ENCODE data around the gene TMPRSS4. TPM values are rescaled to one million over a fixed set of nuclear protein-coding genes. Genes with fewer than 3 reads are reported as not detected.
A peak's percentile ranks its signal among the peaks of the same experiment; 100 is the strongest.

TMPRSS4 gene
- total and polyA plus RNA-seq, 2 of the 13 experiments (the other 11 are each of a cell fraction or from before 2014, with no cell fraction given) = 0.32 TPM; not detected in 1

DNA sequence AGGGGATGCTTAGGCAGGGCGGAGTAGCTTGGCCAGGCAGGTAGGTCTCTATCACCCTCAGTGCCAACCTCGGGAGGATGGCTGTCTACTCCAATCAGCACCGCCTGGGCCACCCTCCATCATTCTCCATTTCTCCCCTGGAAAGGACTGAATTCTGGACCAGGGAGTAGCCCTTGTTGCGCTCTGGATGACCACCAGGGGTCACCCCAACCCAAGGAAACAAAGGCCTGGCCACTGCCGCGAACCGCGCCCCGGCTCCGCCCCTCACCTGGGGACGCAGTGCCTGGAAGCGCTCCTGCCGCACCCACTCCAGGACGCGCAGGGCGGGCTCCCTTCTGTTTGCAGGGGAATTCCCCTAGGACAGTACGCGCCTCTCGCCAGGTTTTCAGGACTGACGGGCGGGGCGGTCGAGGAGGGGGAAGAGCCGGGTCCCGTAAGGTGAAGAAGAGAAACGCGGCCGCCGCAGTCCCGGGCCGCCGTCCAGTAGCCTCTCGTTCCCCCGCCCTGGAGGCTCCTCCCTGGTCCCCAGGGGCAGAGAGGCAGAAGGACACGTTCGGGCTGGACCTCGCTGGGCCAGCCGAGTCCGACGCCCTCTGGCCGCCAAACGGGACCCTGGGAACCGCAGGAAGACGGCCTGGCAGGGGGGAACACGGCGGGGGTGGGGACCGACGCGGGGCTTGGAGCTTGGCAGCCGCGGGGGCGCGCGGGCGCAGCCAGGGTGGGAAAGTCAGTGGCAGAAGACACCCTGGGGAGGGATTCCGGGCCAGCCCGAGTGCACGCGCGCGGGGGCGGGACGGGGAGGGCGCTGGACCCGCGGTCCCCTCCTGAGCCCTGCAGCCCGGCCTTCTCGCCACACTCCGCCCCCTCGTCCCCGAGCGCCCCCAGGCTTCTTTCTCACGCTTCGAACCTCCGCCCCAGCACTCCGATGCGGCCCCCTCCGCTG is 68.7 kb downstream of the TMPRSS4 start (continued):
- TF ChIP-seq, protein P1, sequence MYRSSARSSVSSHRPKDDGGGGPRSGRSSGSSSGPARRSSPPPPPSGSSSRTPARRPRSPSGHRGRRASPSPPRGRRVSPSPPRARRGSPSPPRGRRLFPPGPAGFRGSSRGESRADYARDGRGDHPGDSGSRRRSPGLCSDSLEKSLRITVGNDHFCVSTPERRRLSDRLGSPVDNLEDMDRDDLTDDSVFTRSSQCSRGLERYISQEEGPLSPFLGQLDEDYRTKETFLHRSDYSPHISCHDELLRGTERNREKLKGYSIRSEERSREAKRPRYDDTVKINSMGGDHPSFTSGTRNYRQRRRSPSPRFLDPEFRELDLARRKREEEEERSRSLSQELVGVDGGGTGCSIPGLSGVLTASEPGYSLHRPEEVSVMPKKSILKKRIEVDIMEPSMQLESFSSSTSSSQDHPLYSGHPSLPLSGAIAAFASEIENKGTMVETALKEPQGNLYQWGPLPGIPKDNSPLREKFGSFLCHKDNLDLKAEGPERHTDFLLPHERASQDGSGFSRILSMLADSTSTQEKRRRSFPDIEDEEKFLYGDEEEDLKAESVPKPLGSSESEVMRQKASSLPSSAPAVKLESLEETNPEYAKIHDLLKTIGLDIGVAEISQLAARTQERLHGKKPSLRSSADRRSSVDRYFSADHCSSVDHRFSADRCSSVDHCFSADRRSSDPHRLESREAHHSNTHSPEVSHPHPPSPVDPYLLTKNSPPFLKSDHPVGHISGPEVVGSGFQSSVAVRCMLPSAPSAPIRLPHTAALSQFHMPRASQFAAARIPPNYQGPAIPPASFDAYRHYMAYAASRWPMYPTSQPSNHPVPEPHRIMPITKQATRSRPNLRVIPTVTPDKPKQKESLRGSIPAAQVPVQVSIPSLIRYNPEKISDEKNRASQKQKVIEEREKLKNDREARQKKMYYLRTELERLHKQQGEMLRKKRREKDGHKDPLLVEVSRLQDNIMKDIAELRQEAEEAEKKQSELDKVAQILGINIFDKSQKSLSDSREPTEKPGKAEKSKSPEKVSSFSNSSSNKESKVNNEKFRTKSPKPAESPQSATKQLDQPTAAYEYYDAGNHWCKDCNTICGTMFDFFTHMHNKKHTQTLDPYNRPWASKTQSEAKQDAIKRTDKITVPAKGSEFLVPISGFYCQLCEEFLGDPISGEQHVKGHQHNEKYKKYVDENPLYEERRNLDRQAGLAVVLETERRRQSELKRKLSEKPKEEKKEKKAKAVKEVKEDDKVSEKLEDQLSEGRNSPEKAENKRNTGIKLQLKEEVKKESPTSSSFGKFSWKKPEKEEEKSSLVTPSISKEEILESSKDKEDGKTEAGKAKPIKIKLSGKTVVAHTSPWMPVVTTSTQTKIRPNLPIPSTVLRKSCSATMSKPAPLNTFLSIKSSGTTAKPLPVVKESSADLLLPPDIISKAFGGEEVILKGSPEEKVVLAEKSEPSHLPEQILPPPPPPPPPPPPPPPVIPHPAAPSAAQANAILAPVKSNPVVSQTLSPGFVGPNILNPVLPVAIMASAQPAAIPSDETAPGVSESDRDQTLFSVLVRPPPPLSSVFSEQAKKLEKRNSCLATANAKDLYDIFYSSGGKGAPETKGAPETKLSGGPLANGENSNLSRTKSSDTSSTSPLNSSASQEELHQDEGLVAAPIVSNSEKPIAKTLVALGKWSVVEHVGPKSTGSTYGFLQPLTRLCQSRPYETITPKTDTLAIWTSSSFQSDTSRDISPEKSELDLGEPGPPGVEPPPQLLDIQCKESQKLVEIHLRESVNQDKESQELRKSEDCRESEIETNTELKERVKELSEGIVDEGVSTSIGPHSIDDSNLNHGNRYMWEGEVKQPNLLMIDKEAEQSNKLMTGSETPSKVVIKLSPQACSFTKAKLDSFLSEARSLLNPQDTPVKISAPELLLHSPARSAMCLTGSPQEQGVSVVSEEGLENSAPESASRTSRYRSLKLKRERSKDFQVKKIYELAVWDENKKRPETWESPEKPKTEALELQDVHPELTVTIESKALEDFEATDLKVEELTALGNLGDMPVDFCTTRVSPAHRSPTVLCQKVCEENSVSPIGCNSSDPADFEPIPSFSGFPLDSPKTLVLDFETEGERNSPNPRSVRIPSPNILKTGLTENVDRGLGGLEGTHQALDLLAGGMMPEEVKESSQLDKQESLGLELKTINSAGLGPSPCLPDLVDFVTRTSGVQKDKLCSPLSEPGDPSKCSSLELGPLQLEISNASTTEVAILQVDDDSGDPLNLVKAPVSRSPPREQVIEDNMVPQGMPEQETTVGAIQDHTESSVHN (CRISPR knock-in tag; IDR thresholded peaks at IDR 0.05) = no peak
- TF ChIP-seq, protein P2, sequence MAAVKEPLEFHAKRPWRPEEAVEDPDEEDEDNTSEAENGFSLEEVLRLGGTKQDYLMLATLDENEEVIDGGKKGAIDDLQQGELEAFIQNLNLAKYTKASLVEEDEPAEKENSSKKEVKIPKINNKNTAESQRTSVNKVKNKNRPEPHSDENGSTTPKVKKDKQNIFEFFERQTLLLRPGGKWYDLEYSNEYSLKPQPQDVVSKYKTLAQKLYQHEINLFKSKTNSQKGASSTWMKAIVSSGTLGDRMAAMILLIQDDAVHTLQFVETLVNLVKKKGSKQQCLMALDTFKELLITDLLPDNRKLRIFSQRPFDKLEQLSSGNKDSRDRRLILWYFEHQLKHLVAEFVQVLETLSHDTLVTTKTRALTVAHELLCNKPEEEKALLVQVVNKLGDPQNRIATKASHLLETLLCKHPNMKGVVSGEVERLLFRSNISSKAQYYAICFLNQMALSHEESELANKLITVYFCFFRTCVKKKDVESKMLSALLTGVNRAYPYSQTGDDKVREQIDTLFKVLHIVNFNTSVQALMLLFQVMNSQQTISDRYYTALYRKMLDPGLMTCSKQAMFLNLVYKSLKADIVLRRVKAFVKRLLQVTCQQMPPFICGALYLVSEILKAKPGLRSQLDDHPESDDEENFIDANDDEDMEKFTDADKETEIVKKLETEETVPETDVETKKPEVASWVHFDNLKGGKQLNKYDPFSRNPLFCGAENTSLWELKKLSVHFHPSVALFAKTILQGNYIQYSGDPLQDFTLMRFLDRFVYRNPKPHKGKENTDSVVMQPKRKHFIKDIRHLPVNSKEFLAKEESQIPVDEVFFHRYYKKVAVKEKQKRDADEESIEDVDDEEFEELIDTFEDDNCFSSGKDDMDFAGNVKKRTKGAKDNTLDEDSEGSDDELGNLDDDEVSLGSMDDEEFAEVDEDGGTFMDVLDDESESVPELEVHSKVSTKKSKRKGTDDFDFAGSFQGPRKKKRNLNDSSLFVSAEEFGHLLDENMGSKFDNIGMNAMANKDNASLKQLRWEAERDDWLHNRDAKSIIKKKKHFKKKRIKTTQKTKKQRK (IDR thresholded peaks at IDR 0.05; ENCODE audit: low read length) = no peak
- TF ChIP-seq, protein P3, sequence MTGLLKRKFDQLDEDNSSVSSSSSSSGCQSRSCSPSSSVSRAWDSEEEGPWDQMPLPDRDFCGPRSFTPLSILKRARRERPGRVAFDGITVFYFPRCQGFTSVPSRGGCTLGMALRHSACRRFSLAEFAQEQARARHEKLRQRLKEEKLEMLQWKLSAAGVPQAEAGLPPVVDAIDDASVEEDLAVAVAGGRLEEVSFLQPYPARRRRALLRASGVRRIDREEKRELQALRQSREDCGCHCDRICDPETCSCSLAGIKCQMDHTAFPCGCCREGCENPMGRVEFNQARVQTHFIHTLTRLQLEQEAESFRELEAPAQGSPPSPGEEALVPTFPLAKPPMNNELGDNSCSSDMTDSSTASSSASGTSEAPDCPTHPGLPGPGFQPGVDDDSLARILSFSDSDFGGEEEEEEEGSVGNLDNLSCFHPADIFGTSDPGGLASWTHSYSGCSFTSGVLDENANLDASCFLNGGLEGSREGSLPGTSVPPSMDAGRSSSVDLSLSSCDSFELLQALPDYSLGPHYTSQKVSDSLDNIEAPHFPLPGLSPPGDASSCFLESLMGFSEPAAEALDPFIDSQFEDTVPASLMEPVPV (CRISPR knock-in tag; IDR thresholded peaks at IDR 0.05) = no peak
- TF ChIP-seq, protein P4, sequence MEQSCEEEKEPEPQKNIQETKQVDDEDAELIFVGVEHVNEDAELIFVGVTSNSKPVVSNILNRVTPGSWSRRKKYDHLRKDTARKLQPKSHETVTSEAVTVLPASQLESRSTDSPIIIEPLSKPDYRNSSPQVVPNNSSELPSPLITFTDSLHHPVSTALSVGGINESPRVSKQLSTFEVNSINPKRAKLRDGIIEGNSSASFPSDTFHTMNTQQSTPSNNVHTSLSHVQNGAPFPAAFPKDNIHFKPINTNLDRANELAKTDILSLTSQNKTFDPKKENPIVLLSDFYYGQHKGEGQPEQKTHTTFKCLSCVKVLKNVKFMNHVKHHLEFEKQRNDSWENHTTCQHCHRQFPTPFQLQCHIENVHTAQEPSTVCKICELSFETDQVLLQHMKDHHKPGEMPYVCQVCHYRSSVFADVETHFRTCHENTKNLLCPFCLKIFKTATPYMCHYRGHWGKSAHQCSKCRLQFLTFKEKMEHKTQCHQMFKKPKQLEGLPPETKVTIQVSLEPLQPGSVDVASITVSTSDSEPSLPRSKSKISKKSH (CRISPR knock-in tag; IDR thresholded peaks at IDR 0.05; ENCODE audit: borderline replicate concordance) = 0 out of 2 replicates have a peak, but pooled peaks have one; percentile 23
- TF ChIP-seq ZNF337 (CRISPR knock-in tag; IDR thresholded peaks at IDR 0.05; ENCODE audit: borderline replicate concordance, low read depth) (no peak), PHF21A (CRISPR knock-in tag; IDR thresholded peaks at IDR 0.05) (no peak; the same call in none of the 2 replicates)
- TF ChIP-seq, protein P5, sequence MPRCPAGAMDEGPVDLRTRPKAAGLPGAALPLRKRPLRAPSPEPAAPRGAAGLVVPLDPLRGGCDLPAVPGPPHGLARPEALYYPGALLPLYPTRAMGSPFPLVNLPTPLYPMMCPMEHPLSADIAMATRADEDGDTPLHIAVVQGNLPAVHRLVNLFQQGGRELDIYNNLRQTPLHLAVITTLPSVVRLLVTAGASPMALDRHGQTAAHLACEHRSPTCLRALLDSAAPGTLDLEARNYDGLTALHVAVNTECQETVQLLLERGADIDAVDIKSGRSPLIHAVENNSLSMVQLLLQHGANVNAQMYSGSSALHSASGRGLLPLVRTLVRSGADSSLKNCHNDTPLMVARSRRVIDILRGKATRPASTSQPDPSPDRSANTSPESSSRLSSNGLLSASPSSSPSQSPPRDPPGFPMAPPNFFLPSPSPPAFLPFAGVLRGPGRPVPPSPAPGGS (CRISPR knock-in tag; IDR thresholded peaks at IDR 0.05) = peak; percentile 73
- TF ChIP-seq, protein P6, sequence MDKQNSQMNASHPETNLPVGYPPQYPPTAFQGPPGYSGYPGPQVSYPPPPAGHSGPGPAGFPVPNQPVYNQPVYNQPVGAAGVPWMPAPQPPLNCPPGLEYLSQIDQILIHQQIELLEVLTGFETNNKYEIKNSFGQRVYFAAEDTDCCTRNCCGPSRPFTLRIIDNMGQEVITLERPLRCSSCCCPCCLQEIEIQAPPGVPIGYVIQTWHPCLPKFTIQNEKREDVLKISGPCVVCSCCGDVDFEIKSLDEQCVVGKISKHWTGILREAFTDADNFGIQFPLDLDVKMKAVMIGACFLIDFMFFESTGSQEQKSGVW (CRISPR knock-in tag; IDR thresholded peaks at IDR 0.05; ENCODE audit: borderline replicate concordance) = no peak

Data from HepG2 (cell line).